ENCODE data around the gene MTERF2. TPM values are rescaled to one million over a fixed set of nuclear protein-coding genes. Genes with fewer than 3 reads are reported as not detected.

MTERF2 gene
- total RNA-seq, 1 experiment from 2014 or later = 7.8 TPM

DNA sequence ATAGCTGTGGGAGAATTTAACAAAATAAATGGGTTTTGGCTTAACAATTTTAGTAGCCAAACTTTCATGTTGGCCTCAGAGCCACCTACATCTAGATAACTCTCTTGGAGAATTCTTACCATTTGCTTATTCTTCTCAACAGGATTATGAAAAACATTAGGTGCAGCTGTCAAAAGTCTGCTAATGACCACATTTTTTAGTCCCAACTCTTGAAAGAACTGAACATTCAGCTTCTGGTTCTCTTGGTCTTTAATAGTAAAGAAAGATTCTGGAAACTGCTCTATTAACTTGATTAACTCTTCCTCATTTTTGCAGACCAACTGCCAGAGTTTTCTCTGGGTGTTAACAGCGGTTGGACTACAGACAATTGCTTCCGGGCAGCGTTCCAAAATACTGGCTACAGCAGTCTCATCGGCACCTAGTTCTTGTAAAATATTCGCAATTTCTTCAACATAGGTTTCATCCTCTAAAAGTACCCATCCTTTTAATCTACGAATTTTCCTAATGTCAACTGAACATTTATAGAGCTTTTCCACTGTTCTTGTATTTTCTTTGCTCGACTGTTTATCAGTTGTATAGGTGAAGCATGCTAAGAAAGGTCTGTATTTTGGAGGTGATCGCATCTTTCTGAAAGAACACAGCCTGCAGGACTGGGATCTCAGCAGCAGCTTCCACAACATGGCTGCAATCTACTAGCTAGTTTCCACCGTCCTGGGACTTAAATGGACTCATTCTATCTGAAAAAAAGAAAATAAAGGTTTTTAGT lies 8.7 kb downstream of the MTERF2 start:
- Histone ChIP-seq H3K4me2 (ENCODE audit: low read length) (no peak overlapping the region), H3K36me3 (ENCODE audit: control insufficient read depth in 1 of 2, insufficient read depth in 2 of 2, low read length in 2 of 2) (no peaks in the 10 kb centered on the region), H3K9ac (ENCODE audit: low read length) (no peak overlapping the region), H3K79me2 (ENCODE audit: insufficient read depth, low read length) (no peaks in the 10 kb centered on the region), H3K27ac (ENCODE audit: low read depth, low read length) (no peak overlapping the region), H3K27me3 (ENCODE audit: insufficient read depth, low read length) (no peaks in the 10 kb centered on the region), H2AFZ (ENCODE audit: low read depth, low read length, poor library complexity, severe bottlenecking) (no peak overlapping the region), H3K4me1 (ENCODE audit: control insufficient read depth in 1 of 2, insufficient read depth in 2 of 2, low read length in 2 of 2) (peaks cover 3 to 5% of the 10 kb centered on the region in 2 experiments; a peak in 2 of 4 replicates), H4K20me1 (ENCODE audit: insufficient read depth) (no peaks in the 10 kb centered on the region), H3K9me3 (ENCODE audit: control insufficient read depth in 1 of 2, insufficient read depth in 1 of 2, low read depth in 1 of 2, low read length in 2 of 2) (no peaks in the 10 kb centered on the region), H3K4me3 (replicated peaks in 1 of 2; ENCODE audit: low read depth in 1 of 2, low read length in 2 of 2) (no peak overlapping the region), H3K9me2 (ENCODE audit: insufficient read depth) (no peaks in the 10 kb centered on the region)
- RAD21 ChIA-PET (ENCODE audit: low non-redundant PET in 1 of 2, low total read pairs in 2 of 2, uncharacterized antibody in 2 of 2, unreplicated experiment in 2 of 2) = no interaction called here
- TF ChIP-seq SIN3A (IDR thresholded peaks at IDR 0.05; ENCODE audit: low read depth) = no peak
- TF ChIP-seq YY1 (IDR thresholded peaks at IDR 0.05; ENCODE audit: extremely low read depth, insufficient replicate concordance, low read depth, low read length) = no peak
- TF ChIP-seq CBX3 (IDR thresholded peaks at IDR 0.05; ENCODE audit: low read depth) = no peak
- ATAC-seq = no peak
- no peak for DNase-seq (ENCODE audit: low read depth, low spot score)
- intact Hi-C loops (cut with micrococcal nuclease) = no loop called here
- POLR2A ChIA-PET = no interaction called here
- BruUV-seq (replicated peaks) = no TSS peak
- CTCF ChIA-PET = no interaction called here

DNA sequence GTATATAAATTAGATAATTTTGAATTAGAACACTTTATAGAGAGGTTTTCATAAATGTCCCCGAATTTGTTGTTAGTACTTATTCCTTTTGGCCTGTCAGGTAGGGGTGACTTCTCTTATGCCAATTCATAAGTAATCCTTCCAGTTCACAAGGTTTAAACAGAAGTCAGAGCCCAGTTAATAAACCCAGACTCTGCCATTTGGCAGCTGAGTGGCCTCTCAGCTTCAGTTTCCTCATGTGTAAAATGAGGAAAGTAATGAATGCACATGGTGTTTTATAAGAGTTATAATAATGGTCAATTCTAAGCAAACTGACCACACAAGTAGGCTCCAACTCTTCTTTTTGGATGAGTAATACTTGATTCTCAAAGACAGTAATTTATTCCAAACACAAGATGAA lies 10.3 kb downstream of the MTERF2 start:
- H3K27me3 ChIP-seq (ENCODE audit: insufficient read depth, low read length) = no peaks in the 10 kb centered on the region
- peaks cover 0 to 3% of the 10 kb centered on the region in 2 experiments; a peak in 2 of 4 replicates for H3K36me3 ChIP-seq (ENCODE audit: control insufficient read depth in 1 of 2, insufficient read depth in 2 of 2, low read length in 2 of 2)
- no peak for ATAC-seq
- ChIA-PET RAD21 (ENCODE audit: low non-redundant PET in 1 of 2, low total read pairs in 2 of 2, uncharacterized antibody in 2 of 2, unreplicated experiment in 2 of 2) (no interaction called here), CTCF (interaction anchor here (0.7 kb wide), 1 partner anchor 21 kb away, joined by 3 read pairs; the partner anchor contains the start of gene TMEM263), POLR2A (interaction anchor here (0.7 kb wide), 1 partner anchor 9 kb away, joined by 5 read pairs; no protein-coding TSS in a partner anchor)
- no peak overlapping the region for H3K27ac ChIP-seq (ENCODE audit: low read depth, low read length)
- H2AFZ ChIP-seq (ENCODE audit: low read depth, low read length, poor library complexity, severe bottlenecking) = no peak overlapping the region
- intact Hi-C loops (cut with micrococcal nuclease) = no loop called here
- no peak for DNase-seq (ENCODE audit: low read depth, low spot score)
- no peaks in the 10 kb centered on the region for H4K20me1 ChIP-seq (ENCODE audit: insufficient read depth)
- H3K9me2 ChIP-seq (ENCODE audit: insufficient read depth) = no peaks in the 10 kb centered on the region
- H3K4me2 ChIP-seq (ENCODE audit: low read length) = no peak overlapping the region
- BruUV-seq (replicated peaks) = no TSS peak
- H3K4me3 ChIP-seq (replicated peaks in 1 of 2; ENCODE audit: low read depth in 1 of 2, low read length in 2 of 2) = no peak overlapping the region
- H3K9me3 ChIP-seq (ENCODE audit: control insufficient read depth in 1 of 2, insufficient read depth in 1 of 2, low read depth in 1 of 2, low read length in 2 of 2) = no peaks in the 10 kb centered on the region
- H3K9ac ChIP-seq (ENCODE audit: low read length) = no peak overlapping the region
- peaks cover 3 to 5% of the 10 kb centered on the region in 2 experiments; a peak in 2 of 4 replicates for H3K4me1 ChIP-seq (ENCODE audit: control insufficient read depth in 1 of 2, insufficient read depth in 2 of 2, low read length in 2 of 2)
- H3K79me2 ChIP-seq (ENCODE audit: insufficient read depth, low read length) = no peaks in the 10 kb centered on the region
- TF ChIP-seq, protein P1, sequence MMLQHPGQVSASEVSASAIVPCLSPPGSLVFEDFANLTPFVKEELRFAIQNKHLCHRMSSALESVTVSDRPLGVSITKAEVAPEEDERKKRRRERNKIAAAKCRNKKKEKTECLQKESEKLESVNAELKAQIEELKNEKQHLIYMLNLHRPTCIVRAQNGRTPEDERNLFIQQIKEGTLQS (IDR thresholded peaks at IDR 0.05) = no peak
- no peak for TF ChIP-seq POLR2AphosphoS5 (IDR thresholded peaks at IDR 0.05; ENCODE audit: low read depth, low read length)
- TF ChIP-seq RAD21 (IDR thresholded peaks at IDR 0.05; ENCODE audit: low read depth) = no peak
- TF ChIP-seq, protein P2, sequence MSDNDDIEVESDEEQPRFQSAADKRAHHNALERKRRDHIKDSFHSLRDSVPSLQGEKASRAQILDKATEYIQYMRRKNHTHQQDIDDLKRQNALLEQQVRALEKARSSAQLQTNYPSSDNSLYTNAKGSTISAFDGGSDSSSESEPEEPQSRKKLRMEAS (IDR thresholded peaks at IDR 0.05) = no peak
- TF ChIP-seq, protein P3, sequence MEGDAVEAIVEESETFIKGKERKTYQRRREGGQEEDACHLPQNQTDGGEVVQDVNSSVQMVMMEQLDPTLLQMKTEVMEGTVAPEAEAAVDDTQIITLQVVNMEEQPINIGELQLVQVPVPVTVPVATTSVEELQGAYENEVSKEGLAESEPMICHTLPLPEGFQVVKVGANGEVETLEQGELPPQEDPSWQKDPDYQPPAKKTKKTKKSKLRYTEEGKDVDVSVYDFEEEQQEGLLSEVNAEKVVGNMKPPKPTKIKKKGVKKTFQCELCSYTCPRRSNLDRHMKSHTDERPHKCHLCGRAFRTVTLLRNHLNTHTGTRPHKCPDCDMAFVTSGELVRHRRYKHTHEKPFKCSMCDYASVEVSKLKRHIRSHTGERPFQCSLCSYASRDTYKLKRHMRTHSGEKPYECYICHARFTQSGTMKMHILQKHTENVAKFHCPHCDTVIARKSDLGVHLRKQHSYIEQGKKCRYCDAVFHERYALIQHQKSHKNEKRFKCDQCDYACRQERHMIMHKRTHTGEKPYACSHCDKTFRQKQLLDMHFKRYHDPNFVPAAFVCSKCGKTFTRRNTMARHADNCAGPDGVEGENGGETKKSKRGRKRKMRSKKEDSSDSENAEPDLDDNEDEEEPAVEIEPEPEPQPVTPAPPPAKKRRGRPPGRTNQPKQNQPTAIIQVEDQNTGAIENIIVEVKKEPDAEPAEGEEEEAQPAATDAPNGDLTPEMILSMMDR (IDR thresholded peaks at IDR 0.05 in 2 of 3, conservative IDR thresholded peaks at IDR 0.05 in 1 of 3; ENCODE audit: borderline replicate concordance in 1 of 3, insufficient read depth in 1 of 3, low read depth in 2 of 3, low read length in 2 of 3) = no peak
- no peak for TF ChIP-seq CBX3 (IDR thresholded peaks at IDR 0.05; ENCODE audit: low read depth)
- TF ChIP-seq SP1 (IDR thresholded peaks at IDR 0.05; ENCODE audit: low read depth) = no peak
- TF ChIP-seq ELF1 (IDR thresholded peaks at IDR 0.05; ENCODE audit: borderline replicate concordance, low read depth) = no peak
- TF ChIP-seq ZFX (IDR thresholded peaks at IDR 0.05) = no peak
- no peak for TF ChIP-seq CEBPB (IDR thresholded peaks at IDR 0.05; ENCODE audit: low read depth)
- no peak for TF ChIP-seq TCF7L2 (IDR thresholded peaks at IDR 0.05; ENCODE audit: borderline replicate concordance, extremely low read depth, insufficient read depth, insufficient read length)
- no peak for TF ChIP-seq POLR2A (IDR thresholded peaks at IDR 0.05; ENCODE audit: borderline replicate concordance, extremely low read depth, insufficient read depth, insufficient read length)
